K562 (cell line): ENCODE results near the gene ABHD5. TPM values are rescaled to one million over a fixed set of nuclear protein-coding genes. Genes with fewer than 3 reads are reported as not detected.

Experiments
- ATF3 ChIP-seq, 2 experiments: fragments of 450-650 bp in 1 of 2; sonication (generic) in 1 of 2; formaldehyde crosslinking in 1 of 2; IDR thresholded peaks in 1 of 2; conservative IDR thresholded peaks in 1 of 2; 2 replicates each; pipeline versions ENCODE4 v1.6.1 to v1.8.1; 2016 to 2023; ENCODE audit warnings: mild to moderate bottlenecking in 2 of 2, moderate library complexity in 2 of 2, inconsistent platforms in 1 of 2, missing genetic modification reagents in 1 of 2
- ATF7 ChIP-seq: fragments of 450-650 bp; IDR thresholded peaks from 2 replicates; pipeline ENCODE4 v1.7.1; 2014; ENCODE audit warnings: mild to moderate bottlenecking, moderate library complexity
- FOXK2 ChIP-seq, 2 experiments: fragments of 450-650 bp; IDR thresholded peaks in 1 of 2; conservative IDR thresholded peaks in 1 of 2; 2 replicates each; pipeline ENCODE4 v1.6.1; 2016; ENCODE audit warnings: low read depth in 2 of 2, mild to moderate bottlenecking in 1 of 2
- HNRNPL ChIP-seq: fragments of 200-400 bp; formaldehyde crosslinking; IDR thresholded peaks from 2 replicates; pipeline ENCODE4 v1.6.1; 2017; ENCODE audit warnings: low read depth, mild to moderate bottlenecking, low read length
- KAT8 ChIP-seq: fragments of 450-650 bp; IDR thresholded peaks from 2 replicates; pipeline ENCODE4 v1.6.1; 2016; ENCODE audit warnings: low read depth, mild to moderate bottlenecking
- MNT ChIP-seq, 2 experiments: fragments of 450-650 bp; conservative IDR thresholded peaks; 2 replicates each; pipeline ENCODE4 v1.6.1; 2017; ENCODE audit warnings: mild to moderate bottlenecking in 2 of 2, moderate library complexity in 2 of 2
- NFE2 ChIP-seq: IDR thresholded peaks from 2 replicates; pipeline ENCODE4 v1.6.1; 2014; ENCODE audit warnings: antibody characterized with exemption, low read depth
- NFYB ChIP-seq: IDR thresholded peaks from 2 replicates; pipeline ENCODE4 v1.6.1; 2011; ENCODE audit warnings: mild to moderate bottlenecking, moderate library complexity; ENCODE audit not compliant: insufficient read length; ENCODE audit errors: extremely low read depth
- NONO ChIP-seq, 2 experiments: fragments of 200-400 bp in 1 of 2; fragments of 450-650 bp in 1 of 2; formaldehyde crosslinking in 1 of 2; IDR thresholded peaks; 2 replicates each; pipeline ENCODE4 v1.6.1; 2017; ENCODE audit warnings: low read depth in 2 of 2, mild to moderate bottlenecking in 2 of 2, moderate library complexity in 2 of 2, low read length in 1 of 2
- NR2C2 ChIP-seq, 2 experiments: fragments of 200-800 bp in 1 of 2; sonication (Bioruptor generic) in 1 of 2; sonication (generic) in 1 of 2; formaldehyde crosslinking in 1 of 2; IDR thresholded peaks; 2 replicates each; pipeline versions ENCODE4 v1.6.1 to v1.8.0; 2016 to 2022; ENCODE audit warnings: mild to moderate bottlenecking in 1 of 2, missing compliant biosample characterization in 1 of 2, missing genetic modification characterization in 1 of 2, missing genetic modification reagents in 1 of 2
- RBFOX2 ChIP-seq: fragments of 200-400 bp; formaldehyde crosslinking; IDR thresholded peaks from 2 replicates; pipeline ENCODE4 v1.6.1; 2017; ENCODE audit warnings: low read depth, mild to moderate bottlenecking, low read length, moderate library complexity
- SRF ChIP-seq, 2 experiments: fragments of 250-450, 450-650 bp in 1 of 2; sonication (Bioruptor Pico) in 1 of 2; sonication (generic) in 1 of 2; formaldehyde crosslinking; IDR thresholded peaks; 2 replicates each; pipeline versions ENCODE4 v1.5.0 to v1.5.1; 2020 to 2022; ENCODE audit warnings: mild to moderate bottlenecking in 1 of 2, missing genetic modification reagents in 1 of 2
- TBL1XR1 ChIP-seq, 2 experiments: IDR thresholded peaks; 2 replicates each; pipeline ENCODE4 v1.6.1; 2012; ENCODE audit warnings: improper control_type of control experiment in 2 of 2, low read length in 2 of 2, mild to moderate bottlenecking in 1 of 2
- TGIF2 ChIP-seq: sonication (generic); formaldehyde crosslinking; IDR thresholded peaks from 2 replicates; pipeline ENCODE4 v1.8.1; 2022; ENCODE audit warnings: mild to moderate bottlenecking, missing genetic modification reagents, moderate library complexity
- THRB ChIP-seq: fragments of 450-650 bp; formaldehyde crosslinking; conservative IDR thresholded peaks from 2 replicates; pipeline ENCODE4 v1.4.0; 2022; ENCODE audit warnings: mild to moderate bottlenecking, missing genetic modification characterization
- ZNF212 ChIP-seq: fragments of 450-650 bp; formaldehyde crosslinking; IDR thresholded peaks from 2 replicates; pipeline ENCODE4 v1.4.0; 2020; ENCODE audit warnings: mild to moderate bottlenecking
- ZNF830 ChIP-seq: fragments of 250-450 bp; sonication (Bioruptor Pico); IDR thresholded peaks from 2 replicates; pipeline ENCODE4 v1.5.0; 2021; ENCODE audit warnings: mild to moderate bottlenecking
- polyA plus RNA-seq, 8 experiments: library from polyadenylated mRNA; depleted of rRNA in 4 of 8; stranded (reverse) in 5 of 8; unstranded in 3 of 8; fragments of >200 nt; fragmentation: Nextera tagmentation in 2 of 8; fragmentation: Illumina TruSeq in 1 of 8; extraction: Ambion mirVana in 2 of 8; extraction: Trizol in 1 of 8; gene quantifications; 2 replicates each; pipeline versions ENCODE4 v1.2.1 to v1.2.3, GENCODE V29; 2011 to 2014; ENCODE audit warnings: inconsistent platforms in 1 of 8, missing spikeins in 1 of 8
- total RNA-seq, 7 experiments: library from RNA; depleted of rRNA in 6 of 7; stranded (reverse); fragments of >200 nt in 6 of 7; fragmentation: Illumina TruSeq in 2 of 7; extraction: Trizol in 2 of 7; gene quantifications; 2 replicates each; pipeline versions ENCODE4 v1.2.1 to v1.2.3, GENCODE V29; 2011 to 2021; ENCODE audit warnings: low replicate concordance in 1 of 7
- TF ChIP-seq, protein P1 (sequence below): fragments of 250-450 bp; sonication (Bioruptor Pico); IDR thresholded peaks from 2 replicates; pipeline ENCODE4 v1.4.0; 2020; ENCODE audit warnings: mild to moderate bottlenecking, moderate library complexity, borderline replicate concordance

ABHD5 gene
- total and polyA plus RNA-seq, 9 of the 15 experiments (the other 6 are each of a cell fraction or from before 2014, with no cell fraction given): 27.8 to 61.7 (median 39.9) TPM

- no peak for TF ChIP-seq NFYB
- TF ChIP-seq RBFOX2: peak; percentile 78
- no peak for TF ChIP-seq NFE2
- TF ChIP-seq KAT8: no peak
- TF ChIP-seq, protein P1, sequence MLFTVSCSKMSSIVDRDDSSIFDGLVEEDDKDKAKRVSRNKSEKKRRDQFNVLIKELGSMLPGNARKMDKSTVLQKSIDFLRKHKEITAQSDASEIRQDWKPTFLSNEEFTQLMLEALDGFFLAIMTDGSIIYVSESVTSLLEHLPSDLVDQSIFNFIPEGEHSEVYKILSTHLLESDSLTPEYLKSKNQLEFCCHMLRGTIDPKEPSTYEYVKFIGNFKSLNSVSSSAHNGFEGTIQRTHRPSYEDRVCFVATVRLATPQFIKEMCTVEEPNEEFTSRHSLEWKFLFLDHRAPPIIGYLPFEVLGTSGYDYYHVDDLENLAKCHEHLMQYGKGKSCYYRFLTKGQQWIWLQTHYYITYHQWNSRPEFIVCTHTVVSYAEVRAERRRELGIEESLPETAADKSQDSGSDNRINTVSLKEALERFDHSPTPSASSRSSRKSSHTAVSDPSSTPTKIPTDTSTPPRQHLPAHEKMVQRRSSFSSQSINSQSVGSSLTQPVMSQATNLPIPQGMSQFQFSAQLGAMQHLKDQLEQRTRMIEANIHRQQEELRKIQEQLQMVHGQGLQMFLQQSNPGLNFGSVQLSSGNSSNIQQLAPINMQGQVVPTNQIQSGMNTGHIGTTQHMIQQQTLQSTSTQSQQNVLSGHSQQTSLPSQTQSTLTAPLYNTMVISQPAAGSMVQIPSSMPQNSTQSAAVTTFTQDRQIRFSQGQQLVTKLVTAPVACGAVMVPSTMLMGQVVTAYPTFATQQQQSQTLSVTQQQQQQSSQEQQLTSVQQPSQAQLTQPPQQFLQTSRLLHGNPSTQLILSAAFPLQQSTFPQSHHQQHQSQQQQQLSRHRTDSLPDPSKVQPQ (CRISPR knock-in tag): no peak
- 0 out of 2 replicates have a peak, but pooled peaks have one; percentile 57 for TF ChIP-seq THRB
- no peak for TF ChIP-seq NR2C2 (CRISPR knock-in tag; IDR thresholded peaks at IDR 0.05)
- 0 out of 2 replicates have a peak, but pooled peaks have one; percentile 11 for TF ChIP-seq NR2C2 (tag; IDR thresholded peaks at IDR 0.05)
- TF ChIP-seq SRF (CRISPR knock-in tag; IDR thresholded peaks at IDR 0.05): no peak
- TF ChIP-seq ZNF830 (CRISPR knock-in tag): no peak; the same call in 1 of the 2 replicates
- no peak for TF ChIP-seq ATF3 (IDR thresholded peaks at IDR 0.05)
- TF ChIP-seq ATF3 (CRISPR knock-in tag; conservative IDR thresholded peaks at IDR 0.05): 0 out of 2 replicates have a peak, but pooled peaks have one; percentile 7
- no peak for TF ChIP-seq FOXK2 (conservative IDR thresholded peaks at IDR 0.05 in 1 of 2, IDR thresholded peaks at IDR 0.05 in 1 of 2; ENCODE audit: low read depth in 2 of 2)
- 0 out of 2 replicates have a peak, but pooled peaks have one; percentile 76 for TF ChIP-seq TGIF2 (CRISPR knock-in tag)
- peak; percentile 4; the same call in 1 of the 2 replicates for TF ChIP-seq ATF7
- no peak for TF ChIP-seq MNT (conservative IDR thresholded peaks at IDR 0.05)
- TF ChIP-seq HNRNPL: peak; percentile 94
- 0 out of 2 replicates have a peak, but pooled peaks have one; percentile 0 for TF ChIP-seq ZNF212 (CRISPR knock-in tag)
- TF ChIP-seq TBL1XR1 (IDR thresholded peaks at IDR 0.05; ENCODE audit: low read length in 2 of 2): 0 out of 4 replicates have a peak, but pooled peaks of 1 of the 2 experiments have one; percentile 7
- peak in 1 of 2 experiments; percentile 3; a peak in 1 of 4 replicates for TF ChIP-seq NONO (IDR thresholded peaks at IDR 0.05; ENCODE audit: low read depth in 2 of 2, low read length in 1 of 2)
Observed at GRCh38 chr3:43691120-43691995, 620 bp downstream of the ABHD5 start (continued).
